H9 (cell line): ENCODE results near the gene TTC39B. TPM values are rescaled to one million over a fixed set of nuclear protein-coding genes. Genes with fewer than 3 reads are reported as not detected.

Experiments
- DNase-seq: peaks from one replicate; pipeline ENCODE4 v3.0.0-alpha.2; 2017
- H2AFZ ChIP-seq: one replicate; pipeline ENCODE4 v1.6.1; 2013; ENCODE audit warnings: mild to moderate bottlenecking, low read length, control low read depth, moderate library complexity
- H2AK5ac ChIP-seq: 2 replicates; pipeline ENCODE4 v1.6.1; 2013; ENCODE audit warnings: low read length, control low read depth, mixed read lengths; ENCODE audit not compliant: insufficient read length
- H2BK120ac ChIP-seq: one replicate; pipeline ENCODE4 v1.6.1; 2013; ENCODE audit warnings: low read depth, mild to moderate bottlenecking, low read length, control low read depth, inconsistent platforms; ENCODE audit not compliant: poor library complexity, severe bottlenecking
- H2BK12ac ChIP-seq: 2 replicates; pipeline ENCODE4 v1.6.1; 2013; ENCODE audit warnings: low read length, control low read depth, mixed read lengths, low read depth; ENCODE audit not compliant: insufficient read length
- H2BK15ac ChIP-seq: 2 replicates; pipeline ENCODE4 v1.6.1; 2013; ENCODE audit warnings: low read depth, low read length, control low read depth
- H2BK20ac ChIP-seq: one replicate; pipeline ENCODE4 v1.6.1; 2013; ENCODE audit warnings: low read depth, mild to moderate bottlenecking, low read length, control low read depth, inconsistent platforms; ENCODE audit not compliant: poor library complexity, severe bottlenecking
- H2BK5ac ChIP-seq: 2 replicates; pipeline ENCODE4 v1.6.1; 2013; ENCODE audit warnings: low read length, control low read depth, mixed read lengths; ENCODE audit not compliant: insufficient read length
- H3K14ac ChIP-seq: 2 replicates; pipeline ENCODE4 v1.6.1; 2013; ENCODE audit warnings: low read length, control low read depth; ENCODE audit not compliant: insufficient read depth
- H3K18ac ChIP-seq: 2 replicates; pipeline ENCODE4 v1.6.1; 2013; ENCODE audit warnings: low read depth, mild to moderate bottlenecking, mixed read lengths, low read length, control low read depth; ENCODE audit not compliant: insufficient read length
- H3K23ac ChIP-seq: 2 replicates; pipeline ENCODE4 v1.6.1; 2013; ENCODE audit warnings: low read length, control low read depth, mixed read lengths, low read depth; ENCODE audit not compliant: insufficient read length
- H3K23me2 ChIP-seq: 2 replicates; pipeline ENCODE4 v1.6.1; 2013; ENCODE audit warnings: low read depth, mild to moderate bottlenecking, mixed read lengths, low read length, control low read depth; ENCODE audit not compliant: insufficient read length, poor library complexity, severe bottlenecking
- H3K27ac ChIP-seq: 2 replicates; pipeline ENCODE4 v1.5.1; 2013; ENCODE audit warnings: low read length, control low read depth, mixed read lengths, low read depth; ENCODE audit not compliant: insufficient read length
- H3K27me3 ChIP-seq: 2 replicates; pipeline ENCODE4 v1.6.1; 2013; ENCODE audit warnings: low read length, control low read depth, inconsistent platforms; ENCODE audit not compliant: insufficient read depth
- H3K4ac ChIP-seq: 2 replicates; pipeline ENCODE4 v1.6.1; 2013; ENCODE audit warnings: low read depth, mild to moderate bottlenecking, control low read depth, inconsistent platforms, low read length, moderate library complexity
- H3K4me1 ChIP-seq: 2 replicates; pipeline ENCODE4 v1.6.1; 2013; ENCODE audit warnings: low read length, control low read depth, inconsistent platforms; ENCODE audit not compliant: insufficient read depth
- H3K4me2 ChIP-seq: 2 replicates; pipeline ENCODE4 v1.6.1; 2013; ENCODE audit warnings: low read length, control low read depth, mixed read lengths; ENCODE audit not compliant: insufficient read length, insufficient read depth
- H3K56ac ChIP-seq: 2 replicates; pipeline ENCODE4 v1.6.1; 2013; ENCODE audit warnings: low read depth, mild to moderate bottlenecking, mixed read lengths, low read length, control low read depth; ENCODE audit not compliant: insufficient read length
- H3K79me1 ChIP-seq: 2 replicates; pipeline ENCODE4 v1.6.1; 2013; ENCODE audit warnings: low read depth, mild to moderate bottlenecking, moderate library complexity, low read length, control low read depth, inconsistent platforms; ENCODE audit not compliant: insufficient read depth, poor library complexity, severe bottlenecking
- H3K79me2 ChIP-seq: 2 replicates; pipeline ENCODE4 v1.6.1; 2013; ENCODE audit warnings: low read length, control low read depth, inconsistent platforms; ENCODE audit not compliant: insufficient read depth
- H3K9ac ChIP-seq: 2 replicates; pipeline ENCODE4 v1.6.1; 2013; ENCODE audit warnings: low read length, control low read depth, mixed read lengths; ENCODE audit not compliant: insufficient read length; ENCODE audit errors: extremely low read depth
- H3K9me3 ChIP-seq: one replicate; pipeline ENCODE4 v1.6.1; 2013; ENCODE audit warnings: low read depth, low read length, inconsistent platforms; ENCODE audit not compliant: control insufficient read depth
- H3T11ph ChIP-seq: one replicate; pipeline ENCODE4 v1.6.1; 2013; ENCODE audit warnings: mild to moderate bottlenecking, low read length, control low read depth, inconsistent platforms
- H4K20me1 ChIP-seq: one replicate; pipeline ENCODE4 v1.6.1; 2013; ENCODE audit not compliant: control insufficient read depth, insufficient read length, insufficient read depth
- H4K5ac ChIP-seq: 2 replicates; pipeline ENCODE4 v1.6.1; 2013; ENCODE audit warnings: low read depth, mild to moderate bottlenecking, mixed read lengths, low read length, control low read depth; ENCODE audit not compliant: insufficient read length
- H4K8ac ChIP-seq: replicated peaks from 2 replicates; pipeline ENCODE4 v1.6.1; 2013; ENCODE audit warnings: low read length, control low read depth, mixed read lengths, low read depth; ENCODE audit not compliant: insufficient read length
- H4K91ac ChIP-seq: 2 replicates; pipeline ENCODE4 v1.6.1; 2013; ENCODE audit warnings: low read depth, mild to moderate bottlenecking, moderate library complexity, mixed read lengths, low read length, control low read depth; ENCODE audit not compliant: insufficient read length
- H3K27ac Mint-ChIP-seq, 3 experiments: 2 replicates in 2 of 3; 3 replicates in 1 of 3; pipeline ENCODE4 v1.8.0; 2020 to 2021; ENCODE audit warnings: mixed read lengths in 3 of 3, mild to moderate bottlenecking in 1 of 3, moderate library complexity in 1 of 3
- H3K27me3 Mint-ChIP-seq: 2 replicates; pipeline ENCODE4 v1.8.0; 2021; ENCODE audit warnings: low read depth, mild to moderate bottlenecking, moderate library complexity, mixed read lengths
- H3K36me3 Mint-ChIP-seq, 3 experiments: 2 replicates in 2 of 3; 3 replicates in 1 of 3; pipeline ENCODE4 v1.8.0; 2020 to 2021; ENCODE audit warnings: low read depth in 3 of 3, mixed read lengths in 3 of 3; ENCODE audit not compliant: insufficient read depth in 1 of 3
- H3K4me1 Mint-ChIP-seq, 2 experiments: 2 replicates each; pipeline ENCODE4 v1.8.0; 2020; ENCODE audit warnings: mixed read lengths in 2 of 2
- H3K4me3 Mint-ChIP-seq, 2 experiments: 2 replicates in 1 of 2; 3 replicates in 1 of 2; pipeline ENCODE4 v1.8.0; 2020 to 2021; ENCODE audit warnings: mild to moderate bottlenecking in 2 of 2, mixed read lengths in 2 of 2, moderate library complexity in 1 of 2
- H3K9me3 Mint-ChIP-seq, 2 experiments: 2 replicates in 1 of 2; 3 replicates in 1 of 2; pipeline ENCODE4 v1.8.0; 2020; ENCODE audit warnings: mild to moderate bottlenecking in 2 of 2, mixed read lengths in 2 of 2, moderate library complexity in 1 of 2
- CTCF ChIP-seq: fragments of 200-600 bp; sonication (generic); conservative IDR thresholded peaks from 3 replicates; pipeline ENCODE4 v1.8.0; 2021; ENCODE audit warnings: antibody characterized with exemption, mild to moderate bottlenecking
- WGBS: extraction: QIAGEN DNeasy Blood & Tissue Kit; methylation state at CpG from one replicate; pipeline ENCODE4 v1.1.7; 2013; ENCODE audit warnings: missing lambda C conversion rate, low lambda C conversion rate, mixed read lengths; ENCODE audit not compliant: insufficient read length; ENCODE audit errors: extremely low coverage; 5-methylcytosine and 5-hydroxymethylcytosine counted together
- total RNA-seq: library from RNA; stranded (reverse); gene quantifications from 2 replicates; pipeline ENCODE4 v1.2.1, GENCODE V29; 2021

Gene TTC39B
- total RNA-seq, 1 experiment from 2014 or later = 8.2 TPM

- no peak overlapping the region for H2BK12ac ChIP-seq
- no peaks in the 10 kb centered on the region for H4K20me1 ChIP-seq
- no peak overlapping the region for H2BK15ac ChIP-seq
- H3K9ac ChIP-seq = no peak overlapping the region
- Mint-ChIP-seq H3K9me3 (peaks cover 3 to 5% of the 10 kb centered on the region in 2 experiments; a peak in 3 of 5 replicates), H3K4me3 (no peak overlapping the region), H3K4me1 (peaks cover 27 to 32% of the 10 kb centered on the region in 2 experiments), H3K27ac (no peak overlapping the region), H3K27me3 (no peaks in the 10 kb centered on the region), H3K36me3 (peaks cover 0 to 3% (median 0%) of the 10 kb centered on the region in 3 experiments; a peak in 3 of 7 replicates)
- H3K79me2 ChIP-seq = no peaks in the 10 kb centered on the region
- H3K27ac ChIP-seq = no peak overlapping the region
- H2AFZ ChIP-seq = no peak overlapping the region
- no peak overlapping the region for H3K23ac ChIP-seq
- no peak overlapping the region for H3K18ac ChIP-seq
- no peak overlapping the region for H2AK5ac ChIP-seq
- H3K4ac ChIP-seq = no peak overlapping the region
- H3K4me2 ChIP-seq = no peak overlapping the region
- H3K79me1 ChIP-seq = no peaks in the 10 kb centered on the region
- H3K9me3 ChIP-seq = no peaks in the 10 kb centered on the region
- no peak for TF ChIP-seq CTCF
- H3K27me3 ChIP-seq = no peaks in the 10 kb centered on the region
- peaks cover 5% of the 10 kb centered on the region; the same call in 1 of the 2 replicates for H3K4me1 ChIP-seq
- H2BK20ac ChIP-seq = no peak overlapping the region
- no peak overlapping the region for H3K14ac ChIP-seq
- no peak overlapping the region for H4K5ac ChIP-seq
- H3T11ph ChIP-seq = no peak overlapping the region
- H3K56ac ChIP-seq = no peak overlapping the region
- H2BK5ac ChIP-seq = no peak overlapping the region
- no peak overlapping the region for H4K91ac ChIP-seq
- no peak overlapping the region for H4K8ac ChIP-seq
- no peak for DNase-seq
- WGBS = no CpG with 5 or more reads among the region's 3 CpGs
- no peaks in the 10 kb centered on the region for H3K23me2 ChIP-seq
- H2BK120ac ChIP-seq = no peak overlapping the region
Observed at GRCh38 chr9:15133488-15133887, 173.5 kb downstream of the TTC39B start.
